HepG2 (cell line): ENCODE results near the gene SULT1A3. TPM values are rescaled to one million over a fixed set of nuclear protein-coding genes. Genes with fewer than 3 reads are reported as not detected.
"Not testable (repeated sequence)": the region's sequence is repeated elsewhere in the genome, so short reads cannot be mapped to it uniquely, and the experiment has no call there.

Experiments used
- ATAC-seq: fragments of 200-7000 bp; cut with Tn5 transposase; 3 replicates; pipeline ENCODE4 v1.9.1; 2020; ENCODE audit warnings: mild to moderate bottlenecking, moderate library complexity
- BruUV-seq: library from RNA; stranded (reverse); fragments of 400-500 nt; replicated peaks from 2 replicates; lab custom pipeline; 2021; lab: Mats Ljungman, UMichigan
- CTCF ChIA-PET: fragments of 300-600 bp; formaldehyde crosslinking; extraction: SDS; loops from one replicate; lab custom pipeline; 2021; ENCODE audit warnings: low total read pairs, inconsistent platforms, low intra/inter-chr PET ratio; lab: Yijun Ruan, JAX
- POLR2A ChIA-PET: fragments of 350-600 bp; sonication (Branson Sonifier 250); formaldehyde crosslinking; loops from one replicate; lab custom pipeline; 2020; ENCODE audit warnings: antibody characterized with exemption, inconsistent platforms; lab: Yijun Ruan, JAX
- DNase-seq: peaks from one replicate; pipeline ENCODE4 v3.0.0-alpha.2; 2015; ENCODE audit warnings: low spot score
- FAIRE-seq: peaks from 3 replicates; lab custom pipeline; 2011; peaks lifted over from hg19 to GRCh38; lab: Jason Lieb, UNC
- H2AFZ ChIP-seq: one replicate; pipeline ENCODE4 v1.6.1; 2011; ENCODE audit warnings: low read length, inconsistent platforms
- H3K27ac ChIP-seq: fragments of 300-600 bp; 3 replicates; pipeline ENCODE4 v1.8.0; 2011; ENCODE audit warnings: mixed run types, mild to moderate bottlenecking, mixed read lengths, low read length, inconsistent platforms; ENCODE audit not compliant: insufficient read depth; ENCODE audit errors: extremely low read length
- H3K27me3 ChIP-seq, 2 experiments: fragments of 200-600 bp in 1 of 2; 2 replicates in 1 of 2; 3 replicates in 1 of 2; pipeline versions ENCODE4 v1.6.0 to v1.8.0; 2011; ENCODE audit warnings: low read length in 2 of 2, mild to moderate bottlenecking in 2 of 2, moderate library complexity in 2 of 2, inconsistent platforms in 1 of 2; ENCODE audit not compliant: insufficient read depth in 2 of 2, control insufficient read depth in 1 of 2
- H3K36me3 ChIP-seq, 2 experiments: fragments of 200-600 bp in 1 of 2; replicated peaks in 1 of 2; 2 replicates in 1 of 2; 3 replicates in 1 of 2; pipeline versions ENCODE4 v1.5.1 to v1.8.0; 2011; ENCODE audit warnings: low read length in 2 of 2, inconsistent platforms in 1 of 2; ENCODE audit not compliant: insufficient read depth in 2 of 2, control insufficient read depth in 1 of 2
- H3K4me1 ChIP-seq: 2 replicates; pipeline ENCODE4 v1.5.1; 2012; ENCODE audit warnings: low read length, inconsistent platforms; ENCODE audit not compliant: insufficient read depth
- H3K4me2 ChIP-seq: 2 replicates; pipeline ENCODE4 v1.6.0; 2011; ENCODE audit warnings: low read depth, low read length, inconsistent platforms
- H3K4me3 ChIP-seq, 3 experiments: fragments of 200-600 bp in 1 of 3; sonication (generic), shearing (Covaris generic) in 1 of 3; replicated peaks in 1 of 3; 2 replicates each; pipeline ENCODE4 v1.5.1; 2011 to 2016; ENCODE audit warnings: low read length in 3 of 3, inconsistent platforms in 2 of 3, low read depth in 2 of 3, mild to moderate bottlenecking in 2 of 3, control low read depth in 1 of 3, mixed read lengths in 1 of 3; ENCODE audit not compliant: insufficient read depth in 1 of 3
- H3K79me2 ChIP-seq: one replicate; pipeline ENCODE4 v1.6.1; 2011; ENCODE audit warnings: low read length, inconsistent platforms; ENCODE audit not compliant: insufficient read depth
- H3K9ac ChIP-seq: 2 replicates; pipeline ENCODE4 v1.6.0; 2011; ENCODE audit warnings: mild to moderate bottlenecking, low read depth, low read length, inconsistent platforms; ENCODE audit not compliant: insufficient read depth
- H3K9me3 ChIP-seq: 2 replicates; pipeline ENCODE4 v1.5.1; 2012; ENCODE audit warnings: mild to moderate bottlenecking, low read length
- H4K20me1 ChIP-seq: 2 replicates; pipeline ENCODE4 v1.6.0; 2011; ENCODE audit warnings: inconsistent platforms, mild to moderate bottlenecking, low read length, moderate library complexity; ENCODE audit not compliant: insufficient read depth
- CEBPB ChIP-seq: IDR thresholded peaks from 2 replicates; pipeline ENCODE4 v1.6.1; 2011; ENCODE audit warnings: low read depth, low read length, improper control_type of control experiment, borderline replicate concordance
- CEBPG ChIP-seq: IDR thresholded peaks from 2 replicates; pipeline ENCODE4 v1.6.1; 2016
- ZFX ChIP-seq: sonication (generic); formaldehyde crosslinking; IDR thresholded peaks from 2 replicates; pipeline ENCODE4 v1.4.0; 2020; ENCODE audit warnings: mild to moderate bottlenecking, low read depth, missing genetic modification reagents, moderate library complexity
- ZNF558 ChIP-seq: sonication (generic); formaldehyde crosslinking; IDR thresholded peaks from 2 replicates; pipeline ENCODE4 v1.9.0; 2022; ENCODE audit warnings: mild to moderate bottlenecking, missing genetic modification reagents, borderline replicate concordance
- ZNF563 ChIP-seq: sonication (generic); formaldehyde crosslinking; IDR thresholded peaks from 2 replicates; pipeline ENCODE4 v1.8.0; 2022; ENCODE audit warnings: mild to moderate bottlenecking, moderate library complexity, missing genetic modification reagents
- ZNF761 ChIP-seq: sonication (generic); formaldehyde crosslinking; conservative IDR thresholded peaks from 2 replicates; pipeline ENCODE4 v1.4.0; 2020; ENCODE audit warnings: mild to moderate bottlenecking, missing genetic modification reagents
- WGBS: methylation state at CpG from one replicate; pipeline ENCODE4 v1.1.6; 2017; ENCODE audit warnings: low lambda C conversion rate; 5-methylcytosine and 5-hydroxymethylcytosine counted together
- in situ Hi-C: cut with HindIII; loops from 2 replicates; pipeline ENCODE4 v1.10.0; 2017; ENCODE audit warnings: low pct_unique_long_range_greater_than_20kb; ENCODE audit not compliant: extremely low pct_ligation_motif_present
- intact Hi-C: fragments of 100-400 bp; cut with micrococcal nuclease; formaldehyde crosslinking; loops from one replicate; pipeline ENCODE4 v1.10.0; 2022; ENCODE audit not compliant: unreplicated experiment
- polyA plus RNA-seq, 8 experiments: library from polyadenylated mRNA; depleted of rRNA in 3 of 8; stranded (reverse) in 7 of 8; unstranded in 1 of 8; fragments of >200 nt; fragmentation: Illumina TruSeq in 4 of 8; extraction: Trizol in 4 of 8; gene quantifications; 2 replicates each; pipeline versions ENCODE4 v1.2.1 to v1.2.3, GENCODE V29; 2011 to 2016; ENCODE audit warnings: low read depth in 4 of 8, missing spikeins in 1 of 8, mixed read lengths in 1 of 8; ENCODE audit not compliant: insufficient read depth in 1 of 8
- total RNA-seq, 5 experiments: library from RNA; depleted of rRNA; stranded (reverse); fragments of >200 nt; fragmentation: Illumina TruSeq; extraction: Trizol; gene quantifications; 2 replicates each; pipeline ENCODE4 v1.2.3, GENCODE V29; 2016; ENCODE audit warnings: low read depth in 1 of 5
- TF ChIP-seq, protein P1 (sequence below): sonication (generic); formaldehyde crosslinking; IDR thresholded peaks from 2 replicates; pipeline ENCODE4 v1.4.0; 2020; ENCODE audit warnings: missing genetic modification reagents, mild to moderate bottlenecking, borderline replicate concordance

Gene SULT1A3
- total and polyA plus RNA-seq, 2 of the 13 experiments (the other 11 are each of a cell fraction or from before 2014, with no cell fraction given), result 21.0 to 28.3 TPM

DNA sequence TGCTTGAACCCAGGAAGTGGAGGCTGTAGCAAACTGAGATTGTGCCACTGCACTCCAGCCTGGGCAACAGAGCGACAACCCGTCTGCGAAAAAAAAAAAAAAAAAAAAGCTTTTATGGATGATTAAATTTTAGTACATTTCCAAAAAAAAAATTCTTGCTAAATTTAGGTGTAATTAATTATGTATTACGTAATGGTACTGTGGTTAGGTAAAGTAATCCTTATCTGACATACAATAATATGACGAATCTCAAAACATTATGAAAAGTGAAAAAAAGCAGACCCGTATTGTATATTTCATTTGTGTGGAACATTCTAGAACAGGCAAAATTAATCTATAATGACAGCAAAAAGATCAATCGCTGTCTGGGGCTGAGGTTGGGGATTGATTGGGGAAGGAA, 26.0 kb upstream of the SULT1A3 start:
- no peak for ATAC-seq
- Histone ChIP-seq H3K27me3 (no peaks in the 10 kb centered on the region), H2AFZ (no peak overlapping the region), H3K4me3 (no peak overlapping the region), H3K9me3 (no peaks in the 10 kb centered on the region)
- BruUV-seq, result no TSS peak
- intact Hi-C loops, result no loop called here
- TF ChIP-seq CEBPB, result peak; percentile 66
- TF ChIP-seq ZNF558 (CRISPR knock-in tag), result no peak
- TF ChIP-seq, all 625 proteins: peak for 1
- POLR2A ChIA-PET, result interaction anchor here (1.5 kb wide), 1 partner anchor 10 kb away, joined by 5 read pairs; the partner anchor contains the start of gene CORO1A
- WGBS, result 87% methylated on average over 7 of the region's 7 CpGs
- FAIRE-seq (no peak), DNase-seq (no peak)
- Histone ChIP-seq H3K79me2 (no peaks in the 10 kb centered on the region), H3K36me3 (no peaks in the 10 kb centered on the region), H3K4me2 (no peak overlapping the region), H3K4me1 (peaks cover 20% of the 10 kb centered on the region), H3K27ac (no peak overlapping the region), H4K20me1 (no peaks in the 10 kb centered on the region), H3K9ac (no peak overlapping the region)
- in situ Hi-C loops, result no loop called here
- CTCF ChIA-PET, result no interaction called here

DNA sequence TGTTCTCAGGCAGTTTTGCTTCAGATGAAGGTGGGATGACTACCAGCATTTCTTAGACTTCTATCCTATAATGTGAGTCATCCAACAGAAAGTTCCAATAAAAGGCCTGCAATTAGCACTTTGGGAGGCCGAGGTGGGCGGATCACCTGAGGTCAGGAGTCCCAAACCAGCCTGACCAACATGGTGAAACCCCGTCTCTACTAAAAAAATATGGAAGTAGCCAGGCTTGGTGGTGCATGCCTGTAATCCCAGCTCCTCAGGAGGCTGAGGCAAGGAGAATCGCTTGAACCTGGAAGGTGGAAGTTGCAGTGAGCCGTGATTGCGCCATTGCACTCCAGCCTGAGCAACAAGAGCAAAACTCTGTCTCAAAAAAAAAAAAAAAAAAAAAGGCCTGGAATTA, 22.2 kb upstream of the SULT1A3 start:
- intact Hi-C loops, H3K27ac ChIP-seq, H3K36me3 ChIP-seq, BruUV-seq, H4K20me1 ChIP-seq, FAIRE-seq, H3K79me2 ChIP-seq, H3K27me3 ChIP-seq, ATAC-seq, DNase-seq, H3K9me3 ChIP-seq, in situ Hi-C loops, CTCF ChIA-PET, H3K9ac ChIP-seq: not testable (repeated sequence)
- TF ChIP-seq CEBPG (CRISPR knock-in tag) (peak; percentile 67), ZNF761 (CRISPR knock-in tag) (peak; percentile 52; the same call in 1 of the 2 replicates), ZNF563 (CRISPR knock-in tag) (0 out of 2 replicates have a peak, but pooled peaks have one; percentile 18), CEBPB (peak; percentile 56; the same call in 1 of the 2 replicates), ZFX (CRISPR knock-in tag) (peak; percentile 35; the same call in 1 of the 2 replicates)
- TF ChIP-seq, protein P1, sequence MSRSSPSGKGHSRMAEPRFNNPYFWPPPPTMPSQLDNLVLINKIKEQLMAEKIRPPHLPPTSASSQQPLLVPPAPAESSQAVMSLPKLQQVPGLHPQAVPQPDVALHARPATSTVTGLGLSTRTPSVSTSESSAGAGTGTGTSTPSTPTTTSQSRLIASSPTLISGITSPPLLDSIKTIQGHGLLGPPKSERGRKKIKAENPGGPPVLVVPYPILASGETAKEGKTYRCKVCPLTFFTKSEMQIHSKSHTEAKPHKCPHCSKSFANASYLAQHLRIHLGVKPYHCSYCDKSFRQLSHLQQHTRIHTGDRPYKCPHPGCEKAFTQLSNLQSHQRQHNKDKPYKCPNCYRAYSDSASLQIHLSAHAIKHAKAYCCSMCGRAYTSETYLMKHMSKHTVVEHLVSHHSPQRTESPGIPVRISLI, result peak; percentile 76
- 0 out of 6 replicates have a peak overlapping the region, but pooled peaks of 1 of the 3 experiments have one; percentile 18 for H3K4me3 ChIP-seq
- POLR2A ChIA-PET, result interaction anchor here (0.9 kb wide), 1 partner anchor 8 kb away, joined by 3 read pairs; no protein-coding TSS in a partner anchor
- peaks cover 40% of the 10 kb centered on the region for H3K4me1 ChIP-seq
- peak overlapping the region; percentile 32 for H2AFZ ChIP-seq
- H3K4me2 ChIP-seq, result peak overlapping the region; percentile 64
- WGBS, result 7% methylated on average over 6 of the region's 6 CpGs
